ENCODE measurements around the gene PRR7. TPM values are rescaled to one million over a fixed set of nuclear protein-coding genes. Genes with fewer than 3 reads are reported as not detected.

PRR7 gene
- total and polyA plus RNA-seq, 2 experiments from 2014 or later = 7.6 to 9.7 TPM

GRCh38 chr5:177409043-177409801 is 37.4 kb upstream of the PRR7 start, which contains the start of gene F12:
Gene F12 (minus strand): TSS chr5:177409564. CDS start chr5:177409527, 37 bp downstream.
- Mint-ChIP-seq H3K4me3 (no peak within 1 kb of the TSS), H3K27ac (no peak within 1 kb of the TSS), H3K36me3 (ENCODE audit: low read depth) (no peaks in the 10 kb centered on the region), H3K9me3 (no peaks in the 10 kb centered on the region), H3K27me3 (ENCODE audit: insufficient read depth, low read depth, poor library complexity) (peaks cover 40% of the 10 kb centered on the region), H3K4me1 (no peaks in the 10 kb centered on the region)
- no peak within 1 kb of the TSS for H3K4me3 ChIP-seq
- H3K4me2 ChIP-seq = no peak within 1 kb of the TSS
- no peaks in the 10 kb centered on the region for H3K4me1 ChIP-seq (ENCODE audit: insufficient read depth)
- DNase-seq (ENCODE audit: low spot score) (no peak), ATAC-seq (no peak)
- H3K27me3 ChIP-seq (ENCODE audit: insufficient read depth) = peaks cover 44% of the 10 kb centered on the region
- no peak within 1 kb of the TSS for H3K27ac ChIP-seq (ENCODE audit: low read depth)
- no peak within 1 kb of the TSS for H2AFZ ChIP-seq
- H4K20me1 ChIP-seq (replicated peaks; ENCODE audit: insufficient read depth) = no peaks in the 10 kb centered on the region
- H3K36me3 ChIP-seq (ENCODE audit: insufficient read depth) = no peaks in the 10 kb centered on the region
- TF ChIP-seq POLR2AphosphoS5 (IDR thresholded peaks at IDR 0.05; ENCODE audit: low read depth) (no peak), ZNF462 (CRISPR knock-in tag; IDR thresholded peaks at IDR 0.05) (no peak), ZNF331 (CRISPR knock-in tag; IDR thresholded peaks at IDR 0.05; ENCODE audit: low read depth) (no peak), NANOG (IDR thresholded peaks at IDR 0.05; ENCODE audit: borderline replicate concordance) (no peak), ETS1 (IDR thresholded peaks at IDR 0.05) (no peak), REST (IDR thresholded peaks at IDR 0.05; ENCODE audit: unreplicated experiment) (no peak), EZH2phosphoT487 (IDR thresholded peaks at IDR 0.05; ENCODE audit: unreplicated experiment) (no peak), JUNB (IDR thresholded peaks at IDR 0.05; ENCODE audit: unreplicated experiment) (no peak), CREB1 (CRISPR knock-in tag; IDR thresholded peaks at IDR 0.05; ENCODE audit: low read depth) (no peak), EZH2 (IDR thresholded peaks at IDR 0.05; ENCODE audit: low read depth, unreplicated experiment) (no peak), ZNF114 (CRISPR knock-in tag; IDR thresholded peaks at IDR 0.05) (no peak), STAT1 (IDR thresholded peaks at IDR 0.05; ENCODE audit: unreplicated experiment) (no peak), CTCF (conservative IDR thresholded peaks at IDR 0.05; ENCODE audit: low read depth in 2 of 2) (no peak)
- no peaks in the 10 kb centered on the region for H3K79me2 ChIP-seq (replicated peaks; ENCODE audit: insufficient read depth)
- H3K9me2 ChIP-seq (ENCODE audit: insufficient read depth) = 0 out of 2 replicates have a peak, but pooled peaks cover 3% of the 10 kb centered on the region
- no peaks in the 10 kb centered on the region for H3F3A ChIP-seq (replicated peaks; ENCODE audit: low read depth)

All from GM23338 (cell line).